HCEC 1CT (cell line): ENCODE data around the gene CASTOR2.
"Not testable (repeated sequence)": the region's sequence is repeated elsewhere in the genome, so short reads cannot be mapped to it uniquely, and the experiment has no call there.

Experiments used
- DNase-seq: peaks from one replicate; pipeline ENCODE4 v3.0.0-alpha.2; 2017

CASTOR2 gene

GRCh38 chr7:75055830-75056772, 91.6 kb downstream of the CASTOR2 start:
- no peak for DNase-seq

GRCh38 chr7:75058406-75058805, 93.9 kb downstream of the CASTOR2 start:
- DNase-seq = no peak

GRCh38 chr7:75064291-75064690, 99.8 kb downstream of the CASTOR2 start:
- DNase-seq = no peak

- no peak for DNase-seq
Observed at GRCh38 chr7:75064801-75065200, 100.3 kb downstream of the CASTOR2 start.

GRCh38 chr7:75066521-75066920, 102.0 kb downstream of the CASTOR2 start:
- DNase-seq = no peak

GRCh38 chr7:75072981-75073283, 108.4 kb downstream of the CASTOR2 start:
- no peak for DNase-seq

GRCh38 chr7:75074262-75074641, 109.7 kb downstream of the CASTOR2 start:
- DNase-seq = not testable (repeated sequence)
